ENCODE measurements around the gene ZDHHC18.

The ZDHHC18 gene

DNA sequence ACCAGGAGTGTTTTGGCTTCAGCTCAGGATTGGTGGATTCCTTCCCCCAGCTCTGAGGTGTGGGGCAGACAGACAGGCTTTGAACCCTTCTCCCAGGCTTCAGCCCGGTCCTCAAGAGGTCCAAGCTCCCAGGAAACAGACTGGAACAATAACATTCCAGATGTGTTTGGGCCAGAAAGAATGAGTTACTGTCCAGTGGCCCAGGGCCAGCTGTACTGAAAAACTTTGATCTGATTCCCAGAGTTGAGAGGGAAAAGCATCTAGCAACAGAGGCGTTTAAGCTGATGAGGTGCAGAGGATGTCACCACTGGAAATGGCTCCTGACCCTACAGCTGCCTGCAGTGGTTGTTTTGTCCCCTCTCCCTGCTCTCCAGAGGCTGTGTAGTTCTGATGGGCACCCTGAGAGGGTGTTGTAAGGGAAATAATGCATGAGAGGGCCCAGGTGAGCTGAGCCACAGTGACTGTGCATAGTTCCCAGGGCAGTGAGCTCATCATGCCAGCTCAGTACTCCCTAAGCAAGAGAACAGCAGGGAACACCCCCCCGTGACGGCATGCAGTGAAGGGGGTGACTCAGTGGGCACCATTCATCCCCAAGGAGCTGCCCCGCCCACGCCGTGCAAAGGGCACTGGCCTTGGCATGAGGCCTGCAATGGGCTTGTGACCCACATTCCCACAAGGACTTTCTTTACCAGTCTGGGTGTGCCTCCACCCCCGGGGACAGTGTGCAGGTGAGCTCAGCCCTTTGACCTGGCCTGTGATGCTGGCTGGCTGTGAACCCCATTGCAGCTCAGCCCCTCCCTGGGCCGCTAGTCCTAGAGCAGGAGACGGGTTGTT, 22.7 kb downstream of the ZDHHC18 start:
- peak; percentile 56 for ATAC-seq
- TF ChIP-seq CSRNP3 (CRISPR knock-in tag; IDR thresholded peaks at IDR 0.05) (no peak), ARNTL (CRISPR knock-in tag; IDR thresholded peaks at IDR 0.05; ENCODE audit: borderline replicate concordance, low read depth) (no peak), TSHZ2 (CRISPR knock-in tag; IDR thresholded peaks at IDR 0.05) (no peak), SNAI2 (CRISPR knock-in tag; IDR thresholded peaks at IDR 0.05) (no peak), ESRRG (CRISPR knock-in tag; IDR thresholded peaks at IDR 0.05) (no peak)

DNA sequence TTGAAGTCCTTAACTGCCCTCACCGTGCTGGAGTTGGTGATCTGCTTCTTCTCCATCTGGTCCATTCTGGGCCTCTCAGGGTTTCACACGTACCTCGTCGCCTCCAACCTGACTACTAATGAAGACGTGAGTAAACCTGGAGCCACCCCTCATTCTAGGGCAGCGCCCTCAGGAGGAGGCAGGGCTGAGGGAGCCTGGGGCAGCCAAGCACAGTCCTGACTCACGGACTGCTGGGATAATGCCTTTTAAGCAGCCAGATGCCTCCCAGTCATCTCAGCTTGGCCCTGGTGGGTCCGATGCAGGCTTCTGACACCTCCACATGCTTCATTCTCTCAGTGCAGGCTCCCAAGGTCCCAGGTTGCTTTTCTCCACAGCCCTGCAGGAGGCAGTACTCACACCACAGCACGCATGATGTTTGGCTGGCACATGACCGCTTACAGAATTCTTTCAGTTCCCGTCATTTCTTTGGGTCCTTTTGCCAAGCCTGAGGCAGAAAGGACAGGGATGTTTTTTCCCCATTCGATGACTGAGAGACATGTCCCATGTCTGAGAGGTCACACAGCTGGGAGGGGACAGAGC, 24.7 kb downstream of the ZDHHC18 start:
- ATAC-seq: no peak
- TF ChIP-seq, protein P1, sequence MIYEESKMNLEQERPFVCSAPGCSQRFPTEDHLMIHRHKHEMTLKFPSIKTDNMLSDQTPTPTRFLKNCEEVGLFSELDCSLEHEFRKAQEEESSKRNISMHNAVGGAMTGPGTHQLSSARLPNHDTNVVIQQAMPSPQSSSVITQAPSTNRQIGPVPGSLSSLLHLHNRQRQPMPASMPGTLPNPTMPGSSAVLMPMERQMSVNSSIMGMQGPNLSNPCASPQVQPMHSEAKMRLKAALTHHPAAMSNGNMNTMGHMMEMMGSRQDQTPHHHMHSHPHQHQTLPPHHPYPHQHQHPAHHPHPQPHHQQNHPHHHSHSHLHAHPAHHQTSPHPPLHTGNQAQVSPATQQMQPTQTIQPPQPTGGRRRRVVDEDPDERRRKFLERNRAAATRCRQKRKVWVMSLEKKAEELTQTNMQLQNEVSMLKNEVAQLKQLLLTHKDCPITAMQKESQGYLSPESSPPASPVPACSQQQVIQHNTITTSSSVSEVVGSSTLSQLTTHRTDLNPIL (CRISPR knock-in tag; IDR thresholded peaks at IDR 0.05; ENCODE audit: low read depth): no peak
- TF ChIP-seq ZNF565 (CRISPR knock-in tag; conservative IDR thresholded peaks at IDR 0.05; ENCODE audit: low read depth) (no peak), ARNTL (CRISPR knock-in tag; IDR thresholded peaks at IDR 0.05; ENCODE audit: borderline replicate concordance, low read depth) (no peak), ZFP30 (CRISPR knock-in tag; IDR thresholded peaks at IDR 0.05) (no peak), POU6F1 (CRISPR knock-in tag; IDR thresholded peaks at IDR 0.05; ENCODE audit: borderline replicate concordance, low read depth) (no peak), CSRNP3 (CRISPR knock-in tag; IDR thresholded peaks at IDR 0.05) (no peak), ESRRG (CRISPR knock-in tag; IDR thresholded peaks at IDR 0.05) (no peak), ZFP3 (CRISPR knock-in tag; IDR thresholded peaks at IDR 0.05) (no peak)

GRCh38 chr1:26852701-26853100, 26.2 kb downstream of the ZDHHC18 start:
- TF ChIP-seq CSRNP3 (CRISPR knock-in tag; IDR thresholded peaks at IDR 0.05): no peak
- TF ChIP-seq BACH2 (CRISPR knock-in tag; IDR thresholded peaks at IDR 0.05; ENCODE audit: borderline replicate concordance): no peak
- no peak for TF ChIP-seq ZFP30 (CRISPR knock-in tag; IDR thresholded peaks at IDR 0.05)
- TF ChIP-seq TCF4 (CRISPR knock-in tag; IDR thresholded peaks at IDR 0.05; ENCODE audit: borderline replicate concordance): no peak
- no peak for TF ChIP-seq POU6F1 (CRISPR knock-in tag; IDR thresholded peaks at IDR 0.05; ENCODE audit: borderline replicate concordance, low read depth)
- no peak for ATAC-seq

All from SK-N-SH treated with all-trans-retinoic acid at 6 μM for 48 hours (cell line).